HepG2 (cell line): ENCODE data around the gene SLC16A4. TPM values are rescaled to one million over a fixed set of nuclear protein-coding genes. Genes with fewer than 3 reads are reported as not detected.

ENCODE experiments used
- ESRRA ChIP-seq: sonication (generic); formaldehyde crosslinking; IDR thresholded peaks from 2 replicates; pipeline ENCODE4 v1.5.1; 2020; ENCODE audit warnings: mild to moderate bottlenecking, low read depth, missing genetic modification reagents
- HNF1B ChIP-seq: sonication (generic); formaldehyde crosslinking; IDR thresholded peaks from 2 replicates; pipeline ENCODE4 v1.5.1; 2020; ENCODE audit warnings: mild to moderate bottlenecking, moderate library complexity, missing genetic modification reagents
- KLF15 ChIP-seq: sonication (generic); formaldehyde crosslinking; IDR thresholded peaks from 2 replicates; pipeline ENCODE4 v1.8.1; 2023; ENCODE audit warnings: borderline replicate concordance, mild to moderate bottlenecking, inconsistent platforms, missing genetic modification reagents, mixed read lengths
- LCORL ChIP-seq, 2 experiments: fragments of 450-650 bp in 1 of 2; sonication (generic) in 1 of 2; formaldehyde crosslinking in 1 of 2; IDR thresholded peaks; 2 replicates each; pipeline versions ENCODE4 v1.5.0 to v1.6.1; 2017 to 2020; ENCODE audit warnings: antibody characterized with exemption in 1 of 2, missing genetic modification reagents in 1 of 2
- PHF21A ChIP-seq: sonication (generic); formaldehyde crosslinking; IDR thresholded peaks from 2 replicates; pipeline ENCODE4 v1.5.0; 2020; ENCODE audit warnings: mild to moderate bottlenecking, missing genetic modification reagents
- PPARG ChIP-seq: conservative IDR thresholded peaks from 2 replicates; pipeline ENCODE4 v1.6.1; 2016; ENCODE audit warnings: missing biosample characterization, missing genetic modification reagents
- RFX3 ChIP-seq: IDR thresholded peaks from 2 replicates; pipeline ENCODE4 v1.6.1; 2016; ENCODE audit warnings: missing biosample characterization, missing genetic modification reagents
- SIX4 ChIP-seq: sonication (generic); formaldehyde crosslinking; IDR thresholded peaks from 2 replicates; pipeline ENCODE4 v1.4.0; 2020; ENCODE audit warnings: missing genetic modification reagents
- TEAD3 ChIP-seq: optimal IDR thresholded peaks from 2 replicates; pipeline ENCODE3; 2016; ENCODE audit warnings: borderline replicate concordance
- TMF1 ChIP-seq: sonication (generic); formaldehyde crosslinking; IDR thresholded peaks from 2 replicates; pipeline ENCODE4 v1.8.1; 2022; ENCODE audit warnings: low read depth, missing genetic modification reagents
- ZBTB1 ChIP-seq: sonication (generic); formaldehyde crosslinking; IDR thresholded peaks from 2 replicates; pipeline ENCODE4 v1.4.0; 2020; ENCODE audit warnings: missing genetic modification reagents, borderline replicate concordance
- ZBTB34 ChIP-seq: sonication (generic); formaldehyde crosslinking; IDR thresholded peaks from 2 replicates; pipeline ENCODE4 v1.8.0; 2022; ENCODE audit warnings: mild to moderate bottlenecking, missing genetic modification reagents
- ZMYM2 ChIP-seq: sonication (generic); formaldehyde crosslinking; IDR thresholded peaks from 2 replicates; pipeline ENCODE4 v1.8.0; 2022; ENCODE audit warnings: mild to moderate bottlenecking, missing genetic modification reagents
- ZNF570 ChIP-seq: sonication (generic); formaldehyde crosslinking; IDR thresholded peaks from 2 replicates; pipeline ENCODE4 v1.4.0; 2020; ENCODE audit warnings: mild to moderate bottlenecking, missing genetic modification reagents, borderline replicate concordance
- ZNF749 ChIP-seq: sonication (generic); formaldehyde crosslinking; IDR thresholded peaks from 2 replicates; pipeline ENCODE4 v1.8.0; 2022; ENCODE audit warnings: mild to moderate bottlenecking, missing genetic modification reagents, moderate library complexity, borderline replicate concordance
- ZNF775 ChIP-seq: sonication (generic); formaldehyde crosslinking; IDR thresholded peaks from 2 replicates; pipeline ENCODE4 v1.4.0; 2020; ENCODE audit warnings: missing genetic modification reagents, mild to moderate bottlenecking, moderate library complexity, borderline replicate concordance
- polyA plus RNA-seq, 8 experiments: library from polyadenylated mRNA; depleted of rRNA in 3 of 8; stranded (reverse) in 7 of 8; unstranded in 1 of 8; fragments of >200 nt; fragmentation: Illumina TruSeq in 4 of 8; extraction: Trizol in 4 of 8; gene quantifications; 2 replicates each; pipeline versions ENCODE4 v1.2.1 to v1.2.3, GENCODE V29; 2011 to 2016; ENCODE audit warnings: low read depth in 4 of 8, missing spikeins in 1 of 8, mixed read lengths in 1 of 8; ENCODE audit not compliant: insufficient read depth in 1 of 8
- total RNA-seq, 5 experiments: library from RNA; depleted of rRNA; stranded (reverse); fragments of >200 nt; fragmentation: Illumina TruSeq; extraction: Trizol; gene quantifications; 2 replicates each; pipeline ENCODE4 v1.2.3, GENCODE V29; 2016; ENCODE audit warnings: low read depth in 1 of 5
- TF ChIP-seq, protein P1 (sequence below): sonication (generic); formaldehyde crosslinking; IDR thresholded peaks from 2 replicates; pipeline ENCODE4 v1.8.1; 2022; ENCODE audit warnings: low read depth, mild to moderate bottlenecking, missing genetic modification reagents
- TF ChIP-seq, protein P2 (sequence below): sonication (generic); formaldehyde crosslinking; IDR thresholded peaks from 2 replicates; pipeline ENCODE4 v1.4.0; 2020; ENCODE audit warnings: missing genetic modification reagents, mild to moderate bottlenecking, borderline replicate concordance
- TF ChIP-seq, protein P3 (sequence below): sonication (generic); formaldehyde crosslinking; conservative IDR thresholded peaks from 2 replicates; pipeline ENCODE4 v1.8.0; 2022; ENCODE audit warnings: low read depth, missing genetic modification reagents

The SLC16A4 gene
- total and polyA plus RNA-seq, 2 of the 13 experiments (the other 11 are each of a cell fraction or from before 2014, with no cell fraction given): 1.1 to 1.5 TPM

DNA sequence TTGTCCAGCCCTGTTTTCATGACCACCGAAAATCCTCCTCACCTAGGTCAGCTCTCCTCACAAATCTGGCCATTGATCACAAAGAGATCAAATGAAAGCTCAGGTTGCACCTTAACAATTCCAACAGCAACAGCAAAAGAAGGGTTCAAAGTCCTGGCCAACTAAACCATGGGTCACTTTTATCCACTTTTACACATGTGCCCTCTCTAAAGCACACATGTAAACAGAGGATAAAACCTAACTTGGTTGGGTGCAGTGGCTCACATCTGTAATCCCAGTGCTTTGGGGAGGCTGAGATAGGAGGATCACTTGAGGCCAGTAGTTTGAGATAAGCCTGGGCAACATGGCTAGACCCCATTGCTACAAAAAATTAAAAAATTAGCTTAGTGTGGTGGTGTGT is 55.6 kb downstream of the SLC16A4 start (continued):
- TF ChIP-seq KLF15: no peak
- TF ChIP-seq HNF1B (CRISPR knock-in tag): no peak; the same call in 1 of the 2 replicates
- peak; percentile 43 for TF ChIP-seq TEAD3
- no peak for TF ChIP-seq ESRRA (CRISPR knock-in tag)
- TF ChIP-seq ZMYM2 (CRISPR knock-in tag): peak; percentile 36; the same call in 1 of the 2 replicates
- TF ChIP-seq TMF1: no peak
- no peak for TF ChIP-seq RFX3 (CRISPR knock-in tag)
- no peak for TF ChIP-seq ZNF749
- TF ChIP-seq SIX4 (CRISPR knock-in tag): peak; percentile 75; the same call in 1 of the 2 replicates
- TF ChIP-seq, protein P1, sequence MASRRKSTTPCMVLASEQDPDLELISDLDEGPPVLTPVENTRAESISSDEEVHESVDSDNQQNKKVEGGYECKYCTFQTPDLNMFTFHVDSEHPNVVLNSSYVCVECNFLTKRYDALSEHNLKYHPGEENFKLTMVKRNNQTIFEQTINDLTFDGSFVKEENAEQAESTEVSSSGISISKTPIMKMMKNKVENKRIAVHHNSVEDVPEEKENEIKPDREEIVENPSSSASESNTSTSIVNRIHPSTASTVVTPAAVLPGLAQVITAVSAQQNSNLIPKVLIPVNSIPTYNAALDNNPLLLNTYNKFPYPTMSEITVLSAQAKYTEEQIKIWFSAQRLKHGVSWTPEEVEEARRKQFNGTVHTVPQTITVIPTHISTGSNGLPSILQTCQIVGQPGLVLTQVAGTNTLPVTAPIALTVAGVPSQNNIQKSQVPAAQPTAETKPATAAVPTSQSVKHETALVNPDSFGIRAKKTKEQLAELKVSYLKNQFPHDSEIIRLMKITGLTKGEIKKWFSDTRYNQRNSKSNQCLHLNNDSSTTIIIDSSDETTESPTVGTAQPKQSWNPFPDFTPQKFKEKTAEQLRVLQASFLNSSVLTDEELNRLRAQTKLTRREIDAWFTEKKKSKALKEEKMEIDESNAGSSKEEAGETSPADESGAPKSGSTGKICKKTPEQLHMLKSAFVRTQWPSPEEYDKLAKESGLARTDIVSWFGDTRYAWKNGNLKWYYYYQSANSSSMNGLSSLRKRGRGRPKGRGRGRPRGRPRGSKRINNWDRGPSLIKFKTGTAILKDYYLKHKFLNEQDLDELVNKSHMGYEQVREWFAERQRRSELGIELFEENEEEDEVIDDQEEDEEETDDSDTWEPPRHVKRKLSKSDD (CRISPR knock-in tag): no peak
- TF ChIP-seq, protein P2, sequence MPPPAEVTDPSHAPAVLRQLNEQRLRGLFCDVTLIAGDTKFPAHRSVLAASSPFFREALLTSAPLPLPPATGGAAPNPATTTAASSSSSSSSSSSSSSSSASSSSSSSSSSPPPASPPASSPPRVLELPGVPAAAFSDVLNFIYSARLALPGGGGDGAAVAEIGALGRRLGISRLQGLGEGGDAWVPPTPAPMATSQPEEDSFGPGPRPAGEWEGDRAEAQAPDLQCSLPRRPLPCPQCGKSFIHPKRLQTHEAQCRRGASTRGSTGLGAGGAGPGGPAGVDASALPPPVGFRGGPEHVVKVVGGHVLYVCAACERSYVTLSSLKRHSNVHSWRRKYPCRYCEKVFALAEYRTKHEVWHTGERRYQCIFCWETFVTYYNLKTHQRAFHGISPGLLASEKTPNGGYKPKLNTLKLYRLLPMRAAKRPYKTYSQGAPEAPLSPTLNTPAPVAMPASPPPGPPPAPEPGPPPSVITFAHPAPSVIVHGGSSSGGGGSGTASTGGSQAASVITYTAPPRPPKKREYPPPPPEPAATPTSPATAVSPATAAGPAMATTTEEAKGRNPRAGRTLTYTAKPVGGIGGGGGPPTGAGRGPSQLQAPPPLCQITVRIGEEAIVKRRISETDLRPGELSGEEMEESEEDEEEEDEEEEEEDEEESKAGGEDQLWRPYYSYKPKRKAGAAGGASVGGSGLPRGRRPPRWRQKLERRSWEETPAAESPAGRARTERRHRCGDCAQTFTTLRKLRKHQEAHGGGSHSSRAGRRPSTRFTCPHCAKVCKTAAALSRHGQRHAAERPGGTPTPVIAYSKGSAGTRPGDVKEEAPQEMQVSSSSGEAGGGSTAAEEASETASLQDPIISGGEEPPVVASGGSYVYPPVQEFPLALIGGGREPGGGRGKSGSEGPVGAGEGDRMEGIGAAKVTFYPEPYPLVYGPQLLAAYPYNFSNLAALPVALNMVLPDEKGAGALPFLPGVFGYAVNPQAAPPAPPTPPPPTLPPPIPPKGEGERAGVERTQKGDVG (CRISPR knock-in tag): no peak
- no peak for TF ChIP-seq LCORL (IDR thresholded peaks at IDR 0.05)
- 0 out of 2 replicates have a peak, but pooled peaks have one; percentile 36 for TF ChIP-seq LCORL (CRISPR knock-in tag; IDR thresholded peaks at IDR 0.05)
- TF ChIP-seq ZNF570 (CRISPR knock-in tag): no peak
- no peak for TF ChIP-seq ZBTB1 (CRISPR knock-in tag)
- no peak for TF ChIP-seq PHF21A (CRISPR knock-in tag)
- peak; percentile 46; the same call in 1 of the 2 replicates for TF ChIP-seq PPARG
- TF ChIP-seq, protein P3, sequence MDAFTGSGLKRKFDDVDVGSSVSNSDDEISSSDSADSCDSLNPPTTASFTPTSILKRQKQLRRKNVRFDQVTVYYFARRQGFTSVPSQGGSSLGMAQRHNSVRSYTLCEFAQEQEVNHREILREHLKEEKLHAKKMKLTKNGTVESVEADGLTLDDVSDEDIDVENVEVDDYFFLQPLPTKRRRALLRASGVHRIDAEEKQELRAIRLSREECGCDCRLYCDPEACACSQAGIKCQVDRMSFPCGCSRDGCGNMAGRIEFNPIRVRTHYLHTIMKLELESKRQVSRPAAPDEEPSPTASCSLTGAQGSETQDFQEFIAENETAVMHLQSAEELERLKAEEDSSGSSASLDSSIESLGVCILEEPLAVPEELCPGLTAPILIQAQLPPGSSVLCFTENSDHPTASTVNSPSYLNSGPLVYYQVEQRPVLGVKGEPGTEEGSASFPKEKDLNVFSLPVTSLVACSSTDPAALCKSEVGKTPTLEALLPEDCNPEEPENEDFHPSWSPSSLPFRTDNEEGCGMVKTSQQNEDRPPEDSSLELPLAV: no peak
- no peak for TF ChIP-seq ZBTB34 (CRISPR knock-in tag)
- TF ChIP-seq ZNF775 (CRISPR knock-in tag): no peak
